ENCODE data around the gene DCC. TPM values are rescaled to one million over a fixed set of nuclear protein-coding genes. Genes with fewer than 3 reads are reported as not detected.

DCC gene
- total RNA-seq, 2 donors from 2014 or later, result 0.33 TPM; not detected in 1

DNA sequence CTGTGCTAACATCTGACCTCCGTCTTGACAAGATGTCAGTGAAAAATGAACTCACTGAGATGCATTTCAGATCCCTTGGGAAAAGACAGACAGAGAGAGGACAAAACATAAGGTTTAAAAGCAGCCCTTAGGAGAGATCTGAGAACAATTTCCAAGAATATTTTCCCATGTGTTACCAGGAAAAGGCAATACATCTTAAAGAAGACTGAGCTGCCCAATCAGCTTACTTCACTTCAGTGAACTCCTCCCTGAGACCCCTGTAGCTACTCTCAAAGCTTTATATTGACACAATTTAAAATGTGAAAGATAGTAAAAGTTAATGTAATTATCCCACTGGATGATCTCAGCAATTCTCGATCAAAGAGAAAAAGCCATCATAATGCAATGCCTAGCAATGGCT, 505.0 kb downstream of the DCC start:
- WGBS, 2 donors, result 58 to 67% methylated on average over 2 of the region's 2 CpGs
- DNase-seq (no peak), ATAC-seq (no peak)
- H3K4me1 ChIP-seq, result no peaks in the 10 kb centered on the region
- intact Hi-C loops (cut with DNase I), result no loop called here
- no peaks in the 10 kb centered on the region for H3K36me3 ChIP-seq (replicated peaks in 1 of 2; ENCODE audit: insufficient read depth in 1 of 2, low read depth in 2 of 2)
- H3K27me3 ChIP-seq, result no peaks in the 10 kb centered on the region
- no peak for TF ChIP-seq POLR2A (IDR thresholded peaks at IDR 0.05)
- no peaks in the 10 kb centered on the region for H3K9me3 ChIP-seq
- no peak overlapping the region for H3K4me3 ChIP-seq
- H3K27ac ChIP-seq, result no peak overlapping the region

DNA sequence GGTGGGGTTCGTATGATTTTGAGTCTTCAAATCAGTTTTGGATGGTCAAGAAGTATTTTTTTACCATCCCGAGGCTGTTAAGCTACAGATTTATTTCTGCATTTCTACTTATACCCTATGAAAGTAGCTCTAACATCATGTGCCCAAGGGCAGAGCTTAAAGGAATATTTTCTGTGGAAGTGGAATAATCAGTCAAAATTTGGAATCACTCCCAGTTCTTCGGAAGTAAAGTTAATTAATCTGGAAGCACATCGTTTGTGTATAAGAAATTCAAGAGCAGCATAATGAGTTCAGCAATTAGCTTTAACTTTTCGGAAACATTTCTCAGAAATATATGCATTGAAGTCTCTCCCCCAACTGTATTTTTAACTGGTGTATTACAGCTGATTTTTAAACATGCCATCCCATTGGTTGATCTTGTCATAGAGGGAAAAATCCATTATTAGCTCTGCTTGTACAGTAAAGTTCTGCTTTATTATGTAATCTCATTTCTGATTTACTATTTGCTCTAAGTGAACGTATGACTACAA, 510.1 kb downstream of the DCC start:
- no peaks in the 10 kb centered on the region for H3K36me3 ChIP-seq (replicated peaks in 1 of 2; ENCODE audit: insufficient read depth in 1 of 2, low read depth in 2 of 2)
- TF ChIP-seq, protein P1, sequence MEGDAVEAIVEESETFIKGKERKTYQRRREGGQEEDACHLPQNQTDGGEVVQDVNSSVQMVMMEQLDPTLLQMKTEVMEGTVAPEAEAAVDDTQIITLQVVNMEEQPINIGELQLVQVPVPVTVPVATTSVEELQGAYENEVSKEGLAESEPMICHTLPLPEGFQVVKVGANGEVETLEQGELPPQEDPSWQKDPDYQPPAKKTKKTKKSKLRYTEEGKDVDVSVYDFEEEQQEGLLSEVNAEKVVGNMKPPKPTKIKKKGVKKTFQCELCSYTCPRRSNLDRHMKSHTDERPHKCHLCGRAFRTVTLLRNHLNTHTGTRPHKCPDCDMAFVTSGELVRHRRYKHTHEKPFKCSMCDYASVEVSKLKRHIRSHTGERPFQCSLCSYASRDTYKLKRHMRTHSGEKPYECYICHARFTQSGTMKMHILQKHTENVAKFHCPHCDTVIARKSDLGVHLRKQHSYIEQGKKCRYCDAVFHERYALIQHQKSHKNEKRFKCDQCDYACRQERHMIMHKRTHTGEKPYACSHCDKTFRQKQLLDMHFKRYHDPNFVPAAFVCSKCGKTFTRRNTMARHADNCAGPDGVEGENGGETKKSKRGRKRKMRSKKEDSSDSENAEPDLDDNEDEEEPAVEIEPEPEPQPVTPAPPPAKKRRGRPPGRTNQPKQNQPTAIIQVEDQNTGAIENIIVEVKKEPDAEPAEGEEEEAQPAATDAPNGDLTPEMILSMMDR (IDR thresholded peaks at IDR 0.05), result no peak
- no peak for TF ChIP-seq POLR2A (IDR thresholded peaks at IDR 0.05)
- intact Hi-C loops (cut with DNase I), result no loop called here
- H3K27me3 ChIP-seq, result no peaks in the 10 kb centered on the region
- H3K27ac ChIP-seq, result no peak overlapping the region
- 58 to 60% methylated on average over 6 of the region's 6 CpGs for WGBS, 2 donors
- DNase-seq (no peak), ATAC-seq (no peak)
- H3K4me3 ChIP-seq, result no peak overlapping the region
- H3K4me1 ChIP-seq, result no peaks in the 10 kb centered on the region
- H3K9me3 ChIP-seq, result no peaks in the 10 kb centered on the region

DNA sequence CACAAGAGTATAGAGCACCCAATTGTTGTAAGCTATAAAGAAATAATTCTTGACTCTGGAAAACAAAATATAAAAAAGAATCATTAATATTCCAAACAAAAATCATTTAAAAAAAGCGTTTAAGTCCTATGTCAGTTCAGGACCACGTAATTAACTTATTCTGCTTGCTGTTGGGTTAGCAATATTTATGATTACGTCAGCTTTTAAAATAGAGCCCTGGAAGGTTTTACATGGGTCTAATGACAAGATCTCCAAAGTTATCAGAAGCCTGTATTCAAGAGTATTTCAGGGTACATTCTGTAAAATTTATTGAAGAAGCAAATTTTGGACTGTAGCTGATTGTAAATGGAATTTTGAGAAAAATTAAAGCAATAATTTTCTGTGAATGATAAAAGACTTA, 521.6 kb downstream of the DCC start:
- no peak for ATAC-seq
- intact Hi-C loops (cut with DNase I), result no loop called here
- no peaks in the 10 kb centered on the region for H3K36me3 ChIP-seq (replicated peaks in 1 of 2; ENCODE audit: insufficient read depth in 1 of 2, low read depth in 2 of 2)
- TF ChIP-seq, protein P1 (IDR thresholded peaks at IDR 0.05), result no peak
- no peak for TF ChIP-seq POLR2A (IDR thresholded peaks at IDR 0.05)
- no peaks in the 10 kb centered on the region for H3K4me1 ChIP-seq
- no peaks in the 10 kb centered on the region for H3K27me3 ChIP-seq
- 73 to 83% methylated on average over 3 of the region's 3 CpGs for WGBS, 2 donors
- H3K27ac ChIP-seq, result no peak overlapping the region
- no peak for DNase-seq
- no peak overlapping the region for H3K4me3 ChIP-seq
- no peaks in the 10 kb centered on the region for H3K9me3 ChIP-seq

DNA sequence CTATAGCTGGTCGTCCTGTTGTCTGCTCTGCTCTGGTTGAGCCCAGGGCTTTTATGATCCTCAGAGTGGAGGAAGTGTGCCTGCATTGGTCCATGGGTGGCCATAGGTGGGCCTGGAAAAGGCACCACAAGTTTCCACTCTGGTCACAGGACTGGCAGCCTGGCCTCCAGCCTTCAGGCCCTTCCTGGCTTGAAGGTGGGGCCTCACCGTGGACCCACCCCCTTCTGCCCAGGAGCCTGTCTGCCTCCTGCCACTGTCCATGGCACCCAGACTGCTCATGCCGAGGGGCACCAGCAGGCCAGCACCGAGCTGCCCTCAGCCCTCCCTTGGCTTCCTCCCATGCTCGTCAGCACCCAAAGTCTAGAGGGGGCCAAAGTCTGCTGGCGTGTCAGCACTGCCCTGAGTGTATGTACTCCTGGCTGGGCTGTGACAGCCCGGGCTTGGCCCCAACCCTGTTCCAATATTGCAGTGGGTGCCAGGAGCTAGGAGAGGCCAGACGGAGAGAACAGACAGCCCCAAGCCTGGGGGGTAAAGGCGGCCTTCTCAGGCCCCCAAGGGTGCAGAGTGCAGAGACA, 529.4 kb downstream of the DCC start:
- H3K9me3 ChIP-seq, result no peaks in the 10 kb centered on the region
- no peaks in the 10 kb centered on the region for H3K27me3 ChIP-seq
- ATAC-seq (no peak), DNase-seq (no peak)
- no peak overlapping the region for H3K4me3 ChIP-seq
- 74 to 77% methylated on average over 6 to 7 of the region's 9 CpGs for WGBS, 2 donors
- H3K27ac ChIP-seq, result no peak overlapping the region
- H3K4me1 ChIP-seq, result no peaks in the 10 kb centered on the region
- intact Hi-C loops (cut with DNase I), result no loop called here
- H3K36me3 ChIP-seq (replicated peaks in 1 of 2; ENCODE audit: insufficient read depth in 1 of 2, low read depth in 2 of 2), result no peaks in the 10 kb centered on the region
- TF ChIP-seq, protein P1 (IDR thresholded peaks at IDR 0.05), result no peak
- TF ChIP-seq POLR2A (IDR thresholded peaks at IDR 0.05), result no peak

DNA sequence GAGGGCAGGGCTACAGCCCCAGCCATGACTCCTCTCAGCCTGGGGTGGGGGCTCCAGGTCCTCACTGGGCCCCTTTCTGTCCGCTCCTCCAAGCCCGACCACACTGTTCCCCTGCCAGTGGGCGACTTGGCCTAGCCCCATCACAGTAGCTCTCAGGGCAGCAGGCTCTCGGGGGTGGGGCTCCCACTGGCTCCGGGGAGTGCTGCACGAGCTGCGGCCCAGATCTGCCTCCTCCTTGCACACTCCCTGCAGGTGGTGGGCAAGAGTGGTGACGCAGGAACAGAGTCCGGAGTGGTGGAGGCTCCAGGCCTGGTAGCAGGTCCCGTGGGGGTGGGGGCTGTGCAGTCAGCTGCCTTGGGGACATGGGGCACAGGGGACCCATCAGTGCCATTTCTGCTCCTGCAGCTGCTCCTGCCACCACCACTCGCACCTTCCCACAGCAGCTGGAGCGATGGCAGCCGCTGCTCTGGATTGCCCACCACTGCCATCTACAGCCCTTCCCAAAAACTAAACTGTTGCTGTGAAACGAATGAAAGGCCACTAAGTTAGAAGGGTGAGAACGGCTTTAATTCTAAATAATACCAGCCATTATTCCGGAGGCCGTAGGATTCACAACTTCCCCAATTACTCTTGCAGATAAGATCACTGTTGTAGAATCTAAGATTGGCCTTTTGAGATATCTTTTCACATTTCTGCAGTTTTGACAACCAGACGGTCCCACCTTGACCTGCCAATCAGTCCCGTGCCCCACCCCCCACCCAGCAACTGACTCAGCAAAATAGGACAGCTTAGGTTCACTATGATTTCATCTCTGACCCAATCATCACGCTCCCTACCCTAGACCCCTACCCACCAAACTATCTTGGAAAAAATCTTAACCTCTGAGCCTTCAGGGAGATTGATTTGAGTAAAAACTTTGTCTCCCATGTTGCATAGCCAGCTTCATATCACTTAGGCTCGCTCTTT, 530.2 kb downstream of the DCC start:
- no peak for TF ChIP-seq POLR2A (IDR thresholded peaks at IDR 0.05)
- TF ChIP-seq, protein P1 (IDR thresholded peaks at IDR 0.05), result peak in 4 of 7 experiments; percentile 28 to 56 (median 35)
- Histone ChIP-seq H3K27ac (no peak overlapping the region), H3K9me3 (no peaks in the 10 kb centered on the region), H3K4me1 (no peaks in the 10 kb centered on the region), H3K4me3 (no peak overlapping the region), H3K36me3 (replicated peaks in 1 of 2; ENCODE audit: insufficient read depth in 1 of 2, low read depth in 2 of 2) (no peaks in the 10 kb centered on the region), H3K27me3 (no peaks in the 10 kb centered on the region)
- DNase-seq, result peak in 2 of 4 donors; percentile 21 to 39
- intact Hi-C loops (cut with DNase I), result no loop called here
- no peak for ATAC-seq
- WGBS, 2 donors, result 75 to 80% methylated on average over 20 to 21 of the region's 21 CpGs

Data from body of pancreas (tissue), 4 donors.